ENCODE data around the gene SUN3. TPM values are rescaled to one million over a fixed set of nuclear protein-coding genes. Genes with fewer than 3 reads are reported as not detected.
"Not testable (repeated sequence)": the region's sequence is repeated elsewhere in the genome, so short reads cannot be mapped to it uniquely, and the experiment has no call there.

The SUN3 gene
- total and polyA plus RNA-seq, 12 donors: 0.20 to 1.0 TPM; not detected in 10

DNA sequence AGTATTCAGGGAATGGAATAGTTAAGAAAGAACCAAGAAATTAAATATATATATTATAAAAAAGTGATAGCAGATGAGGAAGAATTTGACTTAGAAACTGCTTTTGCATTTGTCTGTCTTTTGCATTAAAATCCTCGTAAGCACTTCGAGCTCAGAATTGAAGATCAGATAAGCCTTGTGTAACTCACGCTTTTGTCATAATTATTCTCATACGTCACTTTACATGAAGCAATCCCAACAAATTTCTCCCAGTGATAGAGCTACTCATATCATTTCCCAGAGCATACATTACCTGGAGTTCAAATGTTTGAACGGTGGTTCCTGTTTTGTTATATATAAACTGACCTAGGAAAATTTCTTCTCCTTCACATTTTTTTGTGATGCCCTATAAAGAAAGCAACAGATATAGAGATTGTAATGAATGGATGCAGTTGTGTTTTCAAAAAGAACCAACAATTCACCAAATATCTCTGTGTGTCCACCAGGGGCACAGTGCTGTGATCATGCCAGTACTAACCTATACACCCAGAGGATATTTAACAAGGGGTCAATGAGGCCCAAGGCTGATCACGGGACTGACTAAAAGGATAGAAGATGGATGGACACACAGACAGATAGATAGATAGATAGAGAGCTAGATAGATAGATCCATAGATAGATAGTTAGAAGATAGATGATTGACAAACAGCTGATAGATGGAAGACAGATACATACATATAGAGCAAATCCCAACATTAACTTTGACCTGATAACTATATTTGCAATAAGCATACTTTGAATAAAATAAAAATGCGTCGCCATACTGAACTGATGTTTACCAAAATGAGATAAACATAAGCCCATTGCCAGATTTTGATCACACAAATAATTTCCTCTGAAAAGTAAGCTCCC is 40.2 kb downstream of the SUN3 start:
- intact Hi-C loops (cut with DNase I): no loop called here
- no peak overlapping the region for H3K27ac ChIP-seq
- DNase-seq: no peak
- no peaks in the 10 kb centered on the region for H3K36me3 ChIP-seq (replicated peaks in 1 of 2)
- H3K4me3 ChIP-seq: no peak overlapping the region
- 72 to 81% (median 76%) methylated on average over 8 of the region's 8 CpGs for WGBS, 4 donors
- no peaks in the 10 kb centered on the region for H3K4me1 ChIP-seq (replicated peaks in 1 of 2)
- H3K9me3 ChIP-seq (replicated peaks in 1 of 3): no peaks in the 10 kb centered on the region
- no peaks in the 10 kb centered on the region for H3K27me3 ChIP-seq
- no peak for TF ChIP-seq POLR2A (IDR thresholded peaks at IDR 0.05)
- TF ChIP-seq, protein P1, sequence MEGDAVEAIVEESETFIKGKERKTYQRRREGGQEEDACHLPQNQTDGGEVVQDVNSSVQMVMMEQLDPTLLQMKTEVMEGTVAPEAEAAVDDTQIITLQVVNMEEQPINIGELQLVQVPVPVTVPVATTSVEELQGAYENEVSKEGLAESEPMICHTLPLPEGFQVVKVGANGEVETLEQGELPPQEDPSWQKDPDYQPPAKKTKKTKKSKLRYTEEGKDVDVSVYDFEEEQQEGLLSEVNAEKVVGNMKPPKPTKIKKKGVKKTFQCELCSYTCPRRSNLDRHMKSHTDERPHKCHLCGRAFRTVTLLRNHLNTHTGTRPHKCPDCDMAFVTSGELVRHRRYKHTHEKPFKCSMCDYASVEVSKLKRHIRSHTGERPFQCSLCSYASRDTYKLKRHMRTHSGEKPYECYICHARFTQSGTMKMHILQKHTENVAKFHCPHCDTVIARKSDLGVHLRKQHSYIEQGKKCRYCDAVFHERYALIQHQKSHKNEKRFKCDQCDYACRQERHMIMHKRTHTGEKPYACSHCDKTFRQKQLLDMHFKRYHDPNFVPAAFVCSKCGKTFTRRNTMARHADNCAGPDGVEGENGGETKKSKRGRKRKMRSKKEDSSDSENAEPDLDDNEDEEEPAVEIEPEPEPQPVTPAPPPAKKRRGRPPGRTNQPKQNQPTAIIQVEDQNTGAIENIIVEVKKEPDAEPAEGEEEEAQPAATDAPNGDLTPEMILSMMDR (IDR thresholded peaks at IDR 0.05): peak in 1 of 6 experiments; percentile 24

- no peak overlapping the region for H3K27ac ChIP-seq
- H3K9me3 ChIP-seq (replicated peaks in 1 of 3): no peaks in the 10 kb centered on the region
- H3K27me3 ChIP-seq: no peaks in the 10 kb centered on the region
- H3K4me3 ChIP-seq: no peak overlapping the region
- peaks cover 0 to 7% of the 10 kb centered on the region in 2 donors for H3K36me3 ChIP-seq (replicated peaks in 1 of 2)
- DNase-seq: no peak
- intact Hi-C loops (cut with DNase I): no loop called here
- peaks cover 6 to 9% of the 10 kb centered on the region in 2 donors for H3K4me1 ChIP-seq (replicated peaks in 1 of 2)
- TF ChIP-seq POLR2A (IDR thresholded peaks at IDR 0.05): no peak
- TF ChIP-seq, protein P1 (IDR thresholded peaks at IDR 0.05): no peak
- WGBS, 4 donors: 31 to 55% (median 52%) methylated on average over 2 of the region's 2 CpGs
Observed at GRCh38 chr7:47982610-47983009, 46.3 kb downstream of the SUN3 start.

- H3K9me3 ChIP-seq (replicated peaks in 1 of 3); H3K4me1 ChIP-seq (replicated peaks in 1 of 2); H3K27me3 ChIP-seq; H3K4me3 ChIP-seq; H3K27ac ChIP-seq; DNase-seq; intact Hi-C loops (cut with DNase I): not testable (repeated sequence)
- H3K36me3 ChIP-seq (replicated peaks in 1 of 2): peaks cover 0 to 26% of the 10 kb centered on the region in 2 donors
- 85 to 99% (median 95%) methylated on average over 4 to 5 of the region's 5 CpGs for WGBS, 4 donors
Observed at GRCh38 chr7:47980648-47981047, 48.3 kb downstream of the SUN3 start.

- intact Hi-C loops (cut with DNase I): no loop called here
- TF ChIP-seq, protein P1 (IDR thresholded peaks at IDR 0.05): no peak
- TF ChIP-seq POLR2A (IDR thresholded peaks at IDR 0.05): no peak
- Histone ChIP-seq H3K4me1 (replicated peaks in 1 of 2) (peaks cover 6 to 9% of the 10 kb centered on the region in 2 donors), H3K4me3 (peak overlapping the region in 2 of 4 donors; percentile 77 to 78), H3K27ac (peak overlapping the region in 4 of 5 donors; percentile 77 to 95 (median 82)), H3K27me3 (no peaks in the 10 kb centered on the region), H3K9me3 (replicated peaks in 1 of 3) (no peaks in the 10 kb centered on the region), H3K36me3 (replicated peaks in 1 of 2) (peaks cover 0 to 35% of the 10 kb centered on the region in 2 donors)
- WGBS, 4 donors: 21 to 27% (median 22%) methylated on average over 7 of the region's 7 CpGs
- no peak for DNase-seq
Observed at GRCh38 chr7:47979832-47980181, 49.1 kb downstream of the SUN3 start.

All from adrenal gland (tissue), 12 donors.